ENCODE results near the gene SH3PXD2A. TPM values are rescaled to one million over a fixed set of nuclear protein-coding genes. Genes with fewer than 3 reads are reported as not detected.

SH3PXD2A gene
- total and polyA plus RNA-seq, 9 of the 15 experiments (the other 6 are each of a cell fraction or from before 2014, with no cell fraction given) = 0.41 to 9.3 (median 2.5) TPM

DNA sequence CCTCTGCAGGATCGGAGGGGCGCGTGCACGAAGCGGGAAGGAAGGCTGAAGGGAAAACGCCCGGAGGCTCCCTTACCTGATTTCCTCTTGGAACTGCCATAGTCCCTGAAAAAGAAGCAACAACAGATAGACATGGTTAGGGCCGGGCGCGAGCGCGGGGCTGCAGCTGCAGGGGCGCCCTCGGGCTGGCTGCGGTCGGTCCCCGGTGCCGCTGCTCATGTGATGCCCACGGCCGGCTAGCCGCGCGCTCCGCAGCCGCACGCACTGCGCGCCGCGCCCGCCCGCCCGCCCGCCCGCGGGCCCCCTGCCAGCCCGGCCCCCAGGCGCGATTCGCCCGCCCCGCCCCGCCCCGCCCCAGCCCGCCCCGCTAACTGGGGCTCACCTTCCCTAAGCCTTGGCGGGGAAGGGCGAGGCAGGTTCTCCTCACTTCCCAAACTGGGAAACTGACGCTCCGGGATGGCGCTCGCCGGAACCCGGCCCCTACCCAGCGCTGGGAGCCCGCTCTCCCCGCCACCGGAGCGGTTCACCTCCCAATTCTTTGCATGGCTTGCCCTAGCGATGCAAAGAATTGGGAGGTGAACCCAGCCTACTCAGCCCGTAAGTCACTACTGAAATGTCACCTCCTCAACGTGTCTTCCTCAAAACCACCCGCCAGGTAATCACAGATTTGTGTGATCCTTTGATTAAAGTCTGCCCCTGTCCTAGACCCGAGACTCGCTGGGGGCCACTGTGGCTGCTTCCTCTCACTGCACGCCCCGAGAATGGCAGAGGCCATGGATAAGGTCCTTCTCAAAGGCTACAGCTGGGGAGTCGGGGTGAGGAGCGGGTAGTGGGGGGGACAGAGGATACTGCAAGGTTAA is 162.2 kb downstream of the SH3PXD2A start (continued):
- TF ChIP-seq, protein P1, sequence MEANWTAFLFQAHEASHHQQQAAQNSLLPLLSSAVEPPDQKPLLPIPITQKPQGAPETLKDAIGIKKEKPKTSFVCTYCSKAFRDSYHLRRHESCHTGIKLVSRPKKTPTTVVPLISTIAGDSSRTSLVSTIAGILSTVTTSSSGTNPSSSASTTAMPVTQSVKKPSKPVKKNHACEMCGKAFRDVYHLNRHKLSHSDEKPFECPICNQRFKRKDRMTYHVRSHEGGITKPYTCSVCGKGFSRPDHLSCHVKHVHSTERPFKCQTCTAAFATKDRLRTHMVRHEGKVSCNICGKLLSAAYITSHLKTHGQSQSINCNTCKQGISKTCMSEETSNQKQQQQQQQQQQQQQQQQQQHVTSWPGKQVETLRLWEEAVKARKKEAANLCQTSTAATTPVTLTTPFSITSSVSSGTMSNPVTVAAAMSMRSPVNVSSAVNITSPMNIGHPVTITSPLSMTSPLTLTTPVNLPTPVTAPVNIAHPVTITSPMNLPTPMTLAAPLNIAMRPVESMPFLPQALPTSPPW (CRISPR knock-in tag; IDR thresholded peaks at IDR 0.05) = peak; percentile 50
- TF ChIP-seq NCOA1 (IDR thresholded peaks at IDR 0.05; ENCODE audit: low read depth) (no peak), ZNF253 (CRISPR knock-in tag; conservative IDR thresholded peaks at IDR 0.05) (no peak), ZNF175 (CRISPR knock-in tag; IDR thresholded peaks at IDR 0.05; ENCODE audit: low read depth) (no peak), ESRRA (IDR thresholded peaks at IDR 0.05; ENCODE audit: borderline replicate concordance, low read depth) (peak; percentile 35; the same call in 1 of the 2 replicates), KLF16 (IDR thresholded peaks at IDR 0.05) (no peak), ASH1L (IDR thresholded peaks at IDR 0.05; ENCODE audit: borderline replicate concordance, low read depth, partially characterized antibody) (no peak)
- TF ChIP-seq, protein P2, sequence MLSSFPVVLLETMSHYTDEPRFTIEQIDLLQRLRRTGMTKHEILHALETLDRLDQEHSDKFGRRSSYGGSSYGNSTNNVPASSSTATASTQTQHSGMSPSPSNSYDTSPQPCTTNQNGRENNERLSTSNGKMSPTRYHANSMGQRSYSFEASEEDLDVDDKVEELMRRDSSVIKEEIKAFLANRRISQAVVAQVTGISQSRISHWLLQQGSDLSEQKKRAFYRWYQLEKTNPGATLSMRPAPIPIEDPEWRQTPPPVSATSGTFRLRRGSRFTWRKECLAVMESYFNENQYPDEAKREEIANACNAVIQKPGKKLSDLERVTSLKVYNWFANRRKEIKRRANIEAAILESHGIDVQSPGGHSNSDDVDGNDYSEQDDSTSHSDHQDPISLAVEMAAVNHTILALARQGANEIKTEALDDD (IDR thresholded peaks at IDR 0.05) = no peak

Measured in K562 (cell line).